HepG2 (cell line): ENCODE data around the gene CXADR. TPM values are rescaled to one million over a fixed set of nuclear protein-coding genes. Genes with fewer than 3 reads are reported as not detected.
A peak's percentile ranks its signal among the peaks of the same experiment; 100 is the strongest.

ENCODE experiments used
- BRD4 ChIP-seq: sonication (generic); formaldehyde crosslinking; IDR thresholded peaks from 2 replicates; pipeline ENCODE4 v1.4.0; 2020; ENCODE audit warnings: missing genetic modification reagents
- ELF1 ChIP-seq: sonication (generic); formaldehyde crosslinking; IDR thresholded peaks from 2 replicates; pipeline ENCODE4 v1.4.0; 2020; ENCODE audit warnings: missing genetic modification reagents
- GLI4 ChIP-seq: sonication (generic); formaldehyde crosslinking; IDR thresholded peaks from 2 replicates; pipeline ENCODE4 v1.5.1; 2020; ENCODE audit warnings: missing genetic modification reagents, mild to moderate bottlenecking, moderate library complexity, borderline replicate concordance
- HNRNPK ChIP-seq: fragments of 200-400 bp; formaldehyde crosslinking; IDR thresholded peaks from 2 replicates; pipeline ENCODE4 v1.6.1; 2018; ENCODE audit warnings: low read length, low read depth, moderate library complexity, mild to moderate bottlenecking; ENCODE audit not compliant: poor library complexity, severe bottlenecking
- MIER2 ChIP-seq: IDR thresholded peaks from 2 replicates; pipeline ENCODE4 v1.6.1; 2016; ENCODE audit warnings: missing biosample characterization, missing genetic modification reagents
- ONECUT2 ChIP-seq: sonication (generic); formaldehyde crosslinking; IDR thresholded peaks from 2 replicates; pipeline ENCODE4 v1.4.0; 2020; ENCODE audit warnings: missing genetic modification reagents
- PAX8 ChIP-seq: sonication (generic); formaldehyde crosslinking; IDR thresholded peaks from 2 replicates; pipeline ENCODE4 v1.8.0; 2022; ENCODE audit warnings: mild to moderate bottlenecking, missing genetic modification reagents, borderline replicate concordance
- RBM22 ChIP-seq: fragments of 200-400 bp; formaldehyde crosslinking; optimal IDR thresholded peaks from 2 replicates; pipeline ENCODE3; 2017; ENCODE audit warnings: mild to moderate bottlenecking, low read length, moderate library complexity
- SOX6 ChIP-seq, 2 experiments: fragments of 450-650 bp in 1 of 2; sonication (generic) in 1 of 2; formaldehyde crosslinking in 1 of 2; IDR thresholded peaks; 2 replicates each; pipeline versions ENCODE4 v1.4.0 to v1.6.1; 2017 to 2020; ENCODE audit warnings: antibody characterized with exemption in 1 of 2, mild to moderate bottlenecking in 1 of 2, missing genetic modification reagents in 1 of 2
- TCF12 ChIP-seq, 2 experiments: fragments of 450-650 bp in 1 of 2; sonication (generic) in 1 of 2; formaldehyde crosslinking in 1 of 2; IDR thresholded peaks; 2 replicates each; pipeline versions ENCODE4 v1.6.1 to v1.8.0; 2017 to 2022; ENCODE audit warnings: antibody characterized with exemption in 1 of 2, mild to moderate bottlenecking in 1 of 2, missing genetic modification reagents in 1 of 2, moderate library complexity in 1 of 2
- ZFY ChIP-seq: sonication (generic); formaldehyde crosslinking; IDR thresholded peaks from 2 replicates; pipeline ENCODE4 v1.4.0; 2020; ENCODE audit warnings: missing genetic modification reagents
- ZNF343 ChIP-seq: sonication (generic); formaldehyde crosslinking; IDR thresholded peaks from 2 replicates; pipeline ENCODE4 v1.4.0; 2020; ENCODE audit warnings: mild to moderate bottlenecking, missing genetic modification reagents
- ZNF549 ChIP-seq: sonication (generic); formaldehyde crosslinking; IDR thresholded peaks from 2 replicates; pipeline ENCODE4 v1.5.0; 2020; ENCODE audit warnings: missing genetic modification reagents
- ZNF747 ChIP-seq: sonication (generic); formaldehyde crosslinking; IDR thresholded peaks from 2 replicates; pipeline ENCODE4 v1.8.1; 2023; ENCODE audit warnings: missing genetic modification reagents, mild to moderate bottlenecking, borderline replicate concordance
- ZNF75D ChIP-seq: sonication (generic); formaldehyde crosslinking; IDR thresholded peaks from 2 replicates; pipeline ENCODE4 v1.8.1; 2023; ENCODE audit warnings: missing genetic modification reagents, mild to moderate bottlenecking, borderline replicate concordance
- polyA plus RNA-seq, 8 experiments: library from polyadenylated mRNA; depleted of rRNA in 3 of 8; stranded (reverse) in 7 of 8; unstranded in 1 of 8; fragments of >200 nt; fragmentation: Illumina TruSeq in 4 of 8; extraction: Trizol in 4 of 8; gene quantifications; 2 replicates each; pipeline versions ENCODE4 v1.2.1 to v1.2.3, GENCODE V29; 2011 to 2016; ENCODE audit warnings: low read depth in 4 of 8, missing spikeins in 1 of 8, mixed read lengths in 1 of 8; ENCODE audit not compliant: insufficient read depth in 1 of 8
- total RNA-seq, 5 experiments: library from RNA; depleted of rRNA; stranded (reverse); fragments of >200 nt; fragmentation: Illumina TruSeq; extraction: Trizol; gene quantifications; 2 replicates each; pipeline ENCODE4 v1.2.3, GENCODE V29; 2016; ENCODE audit warnings: low read depth in 1 of 5
- TF ChIP-seq, protein P1 (sequence below): sonication (generic); formaldehyde crosslinking; IDR thresholded peaks from 2 replicates; pipeline ENCODE4 v1.4.0; 2020; ENCODE audit warnings: mild to moderate bottlenecking, missing genetic modification reagents, borderline replicate concordance
- TF ChIP-seq, protein P2 (sequence below): IDR thresholded peaks from 2 replicates; pipeline ENCODE4 v1.6.1; 2016; ENCODE audit warnings: mild to moderate bottlenecking, missing biosample characterization, missing genetic modification reagents
- TF ChIP-seq, protein P3 (sequence below): sonication (generic); formaldehyde crosslinking; IDR thresholded peaks from 2 replicates; pipeline ENCODE4 v1.5.0; 2020; ENCODE audit warnings: mild to moderate bottlenecking, missing genetic modification reagents, moderate library complexity
- TF ChIP-seq, protein P4 (sequence below): sonication (generic); formaldehyde crosslinking; IDR thresholded peaks from 2 replicates; pipeline ENCODE4 v1.4.0; 2020; ENCODE audit warnings: mild to moderate bottlenecking, low read depth, missing genetic modification reagents

Gene CXADR
- total and polyA plus RNA-seq, 2 of the 13 experiments (the other 11 are each of a cell fraction or from before 2014, with no cell fraction given) = 86.8 to 110 TPM

DNA sequence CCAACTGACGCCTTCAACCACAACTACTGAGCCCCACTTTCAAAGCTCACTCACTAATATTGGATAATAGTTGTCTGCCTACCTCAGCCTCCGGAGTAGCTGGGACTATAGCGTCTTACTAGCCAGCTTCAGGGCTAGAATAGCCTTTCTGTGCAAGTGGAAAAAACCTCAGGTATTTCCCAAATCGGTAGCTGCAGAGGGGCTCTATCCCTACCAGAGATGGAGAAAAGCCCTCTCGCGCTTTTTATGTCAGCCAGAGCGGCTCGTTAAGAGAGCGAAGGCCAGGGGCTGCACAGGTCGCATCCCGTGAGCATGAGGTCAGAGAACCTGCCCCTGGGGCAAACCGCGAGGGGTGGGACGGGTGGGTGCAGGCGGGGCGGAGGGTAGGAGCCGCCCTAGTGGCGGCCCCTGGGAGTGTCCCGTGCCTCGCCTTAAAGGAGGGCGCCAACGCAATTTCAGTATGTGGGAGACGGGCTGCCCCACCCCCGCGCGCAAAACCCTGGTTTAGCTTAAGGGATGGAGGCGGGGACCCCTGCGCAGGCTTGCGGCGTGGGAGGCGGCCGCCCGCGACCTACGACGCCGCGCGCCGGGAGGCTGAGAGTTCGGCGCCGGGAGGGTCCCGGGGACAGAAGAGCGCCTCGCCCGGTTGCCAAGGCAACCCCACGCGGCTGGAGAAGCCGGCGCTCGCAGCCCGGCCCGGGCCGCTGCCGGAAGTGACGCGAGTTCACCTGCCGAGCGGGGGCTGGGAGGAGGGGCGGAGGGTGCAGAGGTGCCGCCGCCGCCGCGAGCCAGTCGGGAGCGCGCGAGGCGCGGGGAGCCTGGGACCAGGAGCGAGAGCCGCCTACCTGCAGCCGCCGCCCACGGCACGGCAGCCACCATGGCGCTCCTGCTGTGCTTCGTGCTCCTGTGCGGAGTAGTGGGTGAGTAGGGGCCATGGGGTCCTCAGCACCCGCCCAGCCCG, at the start of gene CXADR (continued):
- TF ChIP-seq TCF12 (IDR thresholded peaks at IDR 0.05) = no peak
- 0 out of 2 replicates have a peak, but pooled peaks have one; percentile 58 for TF ChIP-seq TCF12 (CRISPR knock-in tag; IDR thresholded peaks at IDR 0.05)
- TF ChIP-seq ZNF747 (CRISPR knock-in tag) = no peak
- TF ChIP-seq, protein P1, sequence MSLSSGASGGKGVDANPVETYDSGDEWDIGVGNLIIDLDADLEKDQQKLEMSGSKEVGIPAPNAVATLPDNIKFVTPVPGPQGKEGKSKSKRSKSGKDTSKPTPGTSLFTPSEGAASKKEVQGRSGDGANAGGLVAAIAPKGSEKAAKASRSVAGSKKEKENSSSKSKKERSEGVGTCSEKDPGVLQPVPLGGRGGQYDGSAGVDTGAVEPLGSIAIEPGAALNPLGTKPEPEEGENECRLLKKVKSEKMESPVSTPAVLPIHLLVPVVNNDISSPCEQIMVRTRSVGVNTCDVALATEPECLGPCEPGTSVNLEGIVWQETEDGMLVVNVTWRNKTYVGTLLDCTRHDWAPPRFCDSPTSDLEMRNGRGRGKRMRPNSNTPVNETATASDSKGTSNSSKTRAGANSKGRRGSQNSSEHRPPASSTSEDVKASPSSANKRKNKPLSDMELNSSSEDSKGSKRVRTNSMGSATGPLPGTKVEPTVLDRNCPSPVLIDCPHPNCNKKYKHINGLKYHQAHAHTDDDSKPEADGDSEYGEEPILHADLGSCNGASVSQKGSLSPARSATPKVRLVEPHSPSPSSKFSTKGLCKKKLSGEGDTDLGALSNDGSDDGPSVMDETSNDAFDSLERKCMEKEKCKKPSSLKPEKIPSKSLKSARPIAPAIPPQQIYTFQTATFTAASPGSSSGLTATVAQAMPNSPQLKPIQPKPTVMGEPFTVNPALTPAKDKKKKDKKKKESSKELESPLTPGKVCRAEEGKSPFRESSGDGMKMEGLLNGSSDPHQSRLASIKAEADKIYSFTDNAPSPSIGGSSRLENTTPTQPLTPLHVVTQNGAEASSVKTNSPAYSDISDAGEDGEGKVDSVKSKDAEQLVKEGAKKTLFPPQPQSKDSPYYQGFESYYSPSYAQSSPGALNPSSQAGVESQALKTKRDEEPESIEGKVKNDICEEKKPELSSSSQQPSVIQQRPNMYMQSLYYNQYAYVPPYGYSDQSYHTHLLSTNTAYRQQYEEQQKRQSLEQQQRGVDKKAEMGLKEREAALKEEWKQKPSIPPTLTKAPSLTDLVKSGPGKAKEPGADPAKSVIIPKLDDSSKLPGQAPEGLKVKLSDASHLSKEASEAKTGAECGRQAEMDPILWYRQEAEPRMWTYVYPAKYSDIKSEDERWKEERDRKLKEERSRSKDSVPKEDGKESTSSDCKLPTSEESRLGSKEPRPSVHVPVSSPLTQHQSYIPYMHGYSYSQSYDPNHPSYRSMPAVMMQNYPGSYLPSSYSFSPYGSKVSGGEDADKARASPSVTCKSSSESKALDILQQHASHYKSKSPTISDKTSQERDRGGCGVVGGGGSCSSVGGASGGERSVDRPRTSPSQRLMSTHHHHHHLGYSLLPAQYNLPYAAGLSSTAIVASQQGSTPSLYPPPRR (CRISPR knock-in tag) = peak; percentile 84
- no peak for TF ChIP-seq ZNF75D
- TF ChIP-seq MIER2 (CRISPR knock-in tag) = 0 out of 2 replicates have a peak, but pooled peaks have one; percentile 15
- no peak for TF ChIP-seq SOX6 (IDR thresholded peaks at IDR 0.05)
- peak; percentile 83 for TF ChIP-seq SOX6 (CRISPR knock-in tag; IDR thresholded peaks at IDR 0.05)
- TF ChIP-seq ZFY (CRISPR knock-in tag) = peak; percentile 53; the same call in 1 of the 2 replicates
- TF ChIP-seq GLI4 (CRISPR knock-in tag) = no peak
- TF ChIP-seq, protein P2, sequence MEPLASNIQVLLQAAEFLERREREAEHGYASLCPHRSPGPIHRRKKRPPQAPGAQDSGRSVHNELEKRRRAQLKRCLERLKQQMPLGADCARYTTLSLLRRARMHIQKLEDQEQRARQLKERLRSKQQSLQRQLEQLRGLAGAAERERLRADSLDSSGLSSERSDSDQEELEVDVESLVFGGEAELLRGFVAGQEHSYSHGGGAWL = no peak; the same call in none of the 2 replicates
- peak; percentile 85 for TF ChIP-seq HNRNPK
- no peak for TF ChIP-seq ZNF549
- TF ChIP-seq BRD4 (CRISPR knock-in tag) = no peak; the same call in 1 of the 2 replicates
- TF ChIP-seq, protein P3, sequence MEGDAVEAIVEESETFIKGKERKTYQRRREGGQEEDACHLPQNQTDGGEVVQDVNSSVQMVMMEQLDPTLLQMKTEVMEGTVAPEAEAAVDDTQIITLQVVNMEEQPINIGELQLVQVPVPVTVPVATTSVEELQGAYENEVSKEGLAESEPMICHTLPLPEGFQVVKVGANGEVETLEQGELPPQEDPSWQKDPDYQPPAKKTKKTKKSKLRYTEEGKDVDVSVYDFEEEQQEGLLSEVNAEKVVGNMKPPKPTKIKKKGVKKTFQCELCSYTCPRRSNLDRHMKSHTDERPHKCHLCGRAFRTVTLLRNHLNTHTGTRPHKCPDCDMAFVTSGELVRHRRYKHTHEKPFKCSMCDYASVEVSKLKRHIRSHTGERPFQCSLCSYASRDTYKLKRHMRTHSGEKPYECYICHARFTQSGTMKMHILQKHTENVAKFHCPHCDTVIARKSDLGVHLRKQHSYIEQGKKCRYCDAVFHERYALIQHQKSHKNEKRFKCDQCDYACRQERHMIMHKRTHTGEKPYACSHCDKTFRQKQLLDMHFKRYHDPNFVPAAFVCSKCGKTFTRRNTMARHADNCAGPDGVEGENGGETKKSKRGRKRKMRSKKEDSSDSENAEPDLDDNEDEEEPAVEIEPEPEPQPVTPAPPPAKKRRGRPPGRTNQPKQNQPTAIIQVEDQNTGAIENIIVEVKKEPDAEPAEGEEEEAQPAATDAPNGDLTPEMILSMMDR = peak; percentile 81
- no peak for TF ChIP-seq ONECUT2
- TF ChIP-seq ELF1 (CRISPR knock-in tag) = no peak
- TF ChIP-seq RBM22 = no peak
- TF ChIP-seq, protein P4, sequence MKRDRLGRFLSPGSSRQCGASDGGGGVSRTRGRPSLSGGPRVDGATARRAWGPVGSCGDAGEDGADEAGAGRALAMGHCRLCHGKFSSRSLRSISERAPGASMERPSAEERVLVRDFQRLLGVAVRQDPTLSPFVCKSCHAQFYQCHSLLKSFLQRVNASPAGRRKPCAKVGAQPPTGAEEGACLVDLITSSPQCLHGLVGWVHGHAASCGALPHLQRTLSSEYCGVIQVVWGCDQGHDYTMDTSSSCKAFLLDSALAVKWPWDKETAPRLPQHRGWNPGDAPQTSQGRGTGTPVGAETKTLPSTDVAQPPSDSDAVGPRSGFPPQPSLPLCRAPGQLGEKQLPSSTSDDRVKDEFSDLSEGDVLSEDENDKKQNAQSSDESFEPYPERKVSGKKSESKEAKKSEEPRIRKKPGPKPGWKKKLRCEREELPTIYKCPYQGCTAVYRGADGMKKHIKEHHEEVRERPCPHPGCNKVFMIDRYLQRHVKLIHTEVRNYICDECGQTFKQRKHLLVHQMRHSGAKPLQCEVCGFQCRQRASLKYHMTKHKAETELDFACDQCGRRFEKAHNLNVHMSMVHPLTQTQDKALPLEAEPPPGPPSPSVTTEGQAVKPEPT (CRISPR knock-in tag) = no peak
- TF ChIP-seq ZNF343 (CRISPR knock-in tag) = peak; percentile 97
- TF ChIP-seq PAX8 (CRISPR knock-in tag) = no peak
